Suprapubic skin (tissue), 4 donors: ENCODE data around the gene ALDH16A1. TPM values are rescaled to one million over a fixed set of nuclear protein-coding genes. Genes with fewer than 3 reads are reported as not detected.

ENCODE experiments used
- DNase-seq, 2 donors: peaks; one replicate each; pipeline ENCODE4 v3.0.0-alpha.2; 2019; ENCODE audit warnings: low spot score in 2 of 2
- H3K27ac ChIP-seq: fragments of 200-600 bp; sonication (generic); one replicate; pipeline ENCODE4 v1.5.1; 2019
- H3K27me3 ChIP-seq: fragments of 200-600 bp; sonication (generic); one replicate; pipeline ENCODE4 v1.5.1; 2019
- H3K36me3 ChIP-seq: fragments of 200-600 bp; sonication (generic); one replicate; pipeline ENCODE4 v1.5.1; 2019
- H3K4me1 ChIP-seq: fragments of 200-600 bp; sonication (generic); one replicate; pipeline ENCODE4 v1.5.1; 2019
- H3K4me3 ChIP-seq: fragments of 200-600 bp; sonication (generic); one replicate; pipeline ENCODE4 v1.5.1; 2019; ENCODE audit warnings: mild to moderate bottlenecking
- H3K9me3 ChIP-seq: fragments of 200-600 bp; sonication (generic); one replicate; pipeline ENCODE4 v1.5.1; 2019
- CTCF ChIP-seq, 2 donors: fragments of 200-600 bp in 1 of 2; fragments of 450-650 bp in 1 of 2; sonication (generic) in 1 of 2; IDR thresholded peaks; one replicate each; pipeline ENCODE4 v1.5.1; 2016 to 2019; ENCODE audit warnings: antibody characterized with exemption in 2 of 2, mild to moderate bottlenecking in 1 of 2, moderate library complexity in 1 of 2
- EP300 ChIP-seq: sonication (generic); formaldehyde crosslinking; IDR thresholded peaks from one replicate; pipeline ENCODE4 v1.6.1; 2017; ENCODE audit warnings: antibody characterized with exemption
- POLR2A ChIP-seq, 2 donors: fragments of 450-650 bp; IDR thresholded peaks; one replicate each; pipeline ENCODE4 v1.6.1; 2017; ENCODE audit warnings: antibody characterized with exemption in 2 of 2, mild to moderate bottlenecking in 2 of 2, moderate library complexity in 2 of 2
- POLR2AphosphoS5 ChIP-seq, 3 donors: sonication (generic); formaldehyde crosslinking; IDR thresholded peaks; one replicate each; pipeline ENCODE4 v1.6.1; 2017; ENCODE audit warnings: antibody characterized with exemption in 3 of 3
- WGBS: methylation state at CpG from one replicate; pipeline ENCODE4 v1.1.5; 2018; 5-methylcytosine and 5-hydroxymethylcytosine counted together
- total RNA-seq, 4 donors: library from RNA; depleted of rRNA; stranded (reverse); fragments of >200 nt; gene quantifications; one replicate each; pipeline ENCODE4 v1.1.0, GENCODE V29; 2016

ALDH16A1 gene
- 10 to 100 TPM; 21.7 to 47.7 (median 35.9) TPM for total RNA-seq

DNA sequence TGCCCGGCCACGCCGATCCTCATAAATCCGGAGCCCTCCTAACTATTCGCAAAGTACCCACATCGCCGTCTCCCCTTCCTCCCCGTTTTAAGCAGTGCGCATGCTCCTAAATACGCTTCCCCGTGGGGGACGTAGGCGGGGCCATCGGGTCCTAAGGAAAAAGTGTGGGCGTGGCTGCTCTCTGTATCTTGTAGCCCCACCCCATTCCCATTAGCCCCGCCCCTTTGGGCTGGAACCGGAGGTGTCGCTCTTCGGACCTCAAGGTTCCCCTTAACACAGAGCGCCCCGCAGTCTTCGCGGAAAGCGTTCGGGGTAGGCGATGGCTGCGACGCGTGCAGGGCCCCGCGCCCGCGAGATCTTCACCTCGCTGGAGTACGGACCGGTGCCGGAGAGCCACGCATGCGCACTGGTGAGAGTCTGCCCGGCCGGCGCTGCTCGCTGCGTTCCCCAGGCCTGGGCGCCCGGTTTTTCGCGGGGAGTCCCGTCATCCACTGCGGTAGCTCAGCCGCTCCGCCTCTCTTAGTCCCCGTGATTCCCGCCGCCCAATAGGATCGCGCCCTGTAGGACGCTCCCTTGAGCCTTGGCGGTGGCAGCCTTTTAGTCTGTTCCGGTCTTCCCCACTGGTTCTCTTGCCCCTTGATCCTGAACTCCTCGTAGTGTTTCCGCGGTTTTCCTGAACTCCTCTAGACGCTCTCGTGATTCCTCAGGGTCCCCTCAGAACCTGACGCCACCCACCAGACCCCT is at the start of gene ALDH16A1:
TSS of gene ALDH16A1 (plus strand) at position 213 of the 744 bp plus-strand sequence. CDS start at position 320, 107 bp downstream.
- peaks cover 36% of the 10 kb centered on the region for H3K4me1 ChIP-seq
- TF ChIP-seq POLR2A (IDR thresholded peaks at IDR 0.05), result peak; percentile 79 to 90
- peak; percentile 22 to 91 (median 79) for TF ChIP-seq POLR2AphosphoS5 (IDR thresholded peaks at IDR 0.05)
- TF ChIP-seq EP300, result no peak
- TF ChIP-seq CTCF (IDR thresholded peaks at IDR 0.05), result no peak
- peak within 1 kb of the TSS; percentile 73 for H3K4me3 ChIP-seq
- H3K27me3 ChIP-seq, result no peaks in the 10 kb centered on the region
- H3K27ac ChIP-seq, result peak within 1 kb of the TSS; percentile 96
- no peaks in the 10 kb centered on the region for H3K9me3 ChIP-seq
- WGBS, result under 1% methylated on average over 35 of the region's 66 CpGs
- H3K36me3 ChIP-seq, result peaks cover 6% of the 10 kb centered on the region
- peak; percentile 99 to 100 for DNase-seq

DNA sequence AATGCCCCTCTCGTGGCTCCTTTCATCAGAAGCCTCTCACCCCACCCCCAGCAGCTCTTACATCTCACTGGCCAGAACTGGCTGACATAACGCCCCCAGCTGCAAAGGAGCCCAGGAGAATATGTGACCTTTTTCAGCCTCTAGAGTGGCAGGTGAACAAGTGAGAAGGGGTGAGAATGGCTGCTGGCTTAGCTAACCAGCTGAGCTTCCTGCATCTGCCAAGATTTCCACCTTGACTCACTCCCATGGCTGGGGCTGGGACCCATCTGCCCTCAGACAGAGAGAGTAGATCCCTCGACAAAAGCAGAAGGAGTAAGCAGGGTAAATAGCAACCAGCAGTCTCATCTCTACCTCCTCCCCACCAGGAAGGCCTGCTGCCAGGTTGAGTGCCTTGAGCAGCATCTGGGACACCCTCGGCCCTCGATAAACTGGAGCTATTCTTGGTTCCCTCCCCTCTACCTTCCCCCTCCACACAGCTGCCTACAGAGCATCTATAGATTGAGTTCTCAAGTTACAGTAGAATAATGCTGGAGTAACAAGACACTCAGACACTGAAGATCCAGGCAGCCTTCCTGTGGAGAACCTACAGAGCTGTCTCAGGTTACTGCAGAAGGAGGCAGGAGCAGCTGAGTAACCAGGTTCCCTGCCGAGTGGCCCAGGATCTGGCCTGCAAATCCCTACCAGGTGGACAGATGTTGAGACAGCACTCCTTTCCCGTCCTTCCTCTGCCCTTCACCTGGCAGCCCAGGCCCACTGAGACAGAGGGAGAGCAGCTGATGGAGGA is 49.4 kb upstream of the ALDH16A1 start:
- no peaks in the 10 kb centered on the region for H3K36me3 ChIP-seq
- no peak for DNase-seq

DNA sequence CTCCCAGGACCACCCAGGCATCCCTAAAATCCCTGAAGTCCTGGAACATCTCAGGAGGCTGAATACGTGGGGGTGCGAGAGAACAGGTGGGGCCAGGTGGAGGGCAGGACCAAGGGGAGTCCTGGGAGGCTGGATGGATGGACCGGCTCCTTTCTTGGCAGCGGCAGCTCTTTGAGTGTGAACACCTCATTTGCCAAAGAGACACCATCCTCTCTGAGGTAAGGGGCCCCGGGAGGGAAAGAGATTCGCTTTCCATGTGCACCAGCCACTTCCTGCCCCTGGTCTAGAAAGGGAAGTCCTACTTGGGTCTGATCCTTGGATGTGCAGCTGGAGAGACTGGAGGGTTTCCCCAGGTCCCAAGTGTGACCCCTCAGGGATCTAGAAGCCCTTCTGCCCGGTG is 45.9 kb upstream of the ALDH16A1 start:
- TF ChIP-seq CTCF (IDR thresholded peaks at IDR 0.05), result no peak
- no peak for TF ChIP-seq EP300
- H3K36me3 ChIP-seq, result no peaks in the 10 kb centered on the region
- DNase-seq, result no peak
- H3K4me1 ChIP-seq, result no peaks in the 10 kb centered on the region
- no peaks in the 10 kb centered on the region for H3K27me3 ChIP-seq
- H3K4me3 ChIP-seq, result no peak overlapping the region
- H3K9me3 ChIP-seq, result no peaks in the 10 kb centered on the region
- H3K27ac ChIP-seq, result no peak overlapping the region
- WGBS, result 81% methylated on average over 7 of the region's 7 CpGs

More for the DNA sequence above, 49.4 kb upstream of the ALDH16A1 start:
- no peaks in the 10 kb centered on the region for H3K27me3 ChIP-seq
- H3K4me3 ChIP-seq, result no peak overlapping the region
- 49% methylated on average over 5 of the region's 7 CpGs for WGBS
- H3K9me3 ChIP-seq, result no peaks in the 10 kb centered on the region
- no peak for TF ChIP-seq CTCF (IDR thresholded peaks at IDR 0.05)
- no peak for TF ChIP-seq EP300
- TF ChIP-seq POLR2A (IDR thresholded peaks at IDR 0.05), result no peak
- TF ChIP-seq POLR2AphosphoS5 (IDR thresholded peaks at IDR 0.05), result no peak
- no peak overlapping the region for H3K27ac ChIP-seq
- H3K4me1 ChIP-seq, result no peaks in the 10 kb centered on the region

- Histone ChIP-seq H3K36me3 (no peaks in the 10 kb centered on the region), H3K4me3 (no peak overlapping the region), H3K9me3 (no peaks in the 10 kb centered on the region), H3K27ac (no peak overlapping the region), H3K4me1 (no peaks in the 10 kb centered on the region), H3K27me3 (no peaks in the 10 kb centered on the region)
- WGBS, result 90% methylated on average over 16 of the region's 16 CpGs
- no peak for DNase-seq
- TF ChIP-seq EP300 (no peak), POLR2AphosphoS5 (IDR thresholded peaks at IDR 0.05) (no peak), CTCF (IDR thresholded peaks at IDR 0.05) (no peak), POLR2A (IDR thresholded peaks at IDR 0.05) (no peak)
Measured at GRCh38 chr19:49407482-49408015, 45.5 kb upstream of the ALDH16A1 start.
